ENCODE data around the gene PSMD3.
"Not testable (repeated sequence)": the region's sequence is repeated elsewhere in the genome, so short reads cannot be mapped to it uniquely, and the experiment has no call there.

The PSMD3 gene

GRCh38 chr17:39980351-39981206, at the start of gene PSMD3:
Gene PSMD3, plus strand, starts transcription at chr17:39980807. Its CDS starts 164 bp downstream, at chr17:39980971.
- DNase-seq (ENCODE audit: low read depth in 2 of 2): peak; percentile 93 to 96

GRCh38 chr17:39933912-39934311, 46.7 kb upstream of the PSMD3 start:
- no peak for DNase-seq (ENCODE audit: low read depth in 2 of 2)

GRCh38 chr17:39934324-39934723, 46.3 kb upstream of the PSMD3 start:
- DNase-seq (ENCODE audit: low read depth in 2 of 2): no peak

GRCh38 chr17:39935909-39936308, 44.7 kb upstream of the PSMD3 start:
- DNase-seq (ENCODE audit: low read depth in 2 of 2): no peak

- no peak for DNase-seq (ENCODE audit: low read depth in 2 of 2)
Measured at GRCh38 chr17:39937447-39937846, 43.2 kb upstream of the PSMD3 start.

DNA sequence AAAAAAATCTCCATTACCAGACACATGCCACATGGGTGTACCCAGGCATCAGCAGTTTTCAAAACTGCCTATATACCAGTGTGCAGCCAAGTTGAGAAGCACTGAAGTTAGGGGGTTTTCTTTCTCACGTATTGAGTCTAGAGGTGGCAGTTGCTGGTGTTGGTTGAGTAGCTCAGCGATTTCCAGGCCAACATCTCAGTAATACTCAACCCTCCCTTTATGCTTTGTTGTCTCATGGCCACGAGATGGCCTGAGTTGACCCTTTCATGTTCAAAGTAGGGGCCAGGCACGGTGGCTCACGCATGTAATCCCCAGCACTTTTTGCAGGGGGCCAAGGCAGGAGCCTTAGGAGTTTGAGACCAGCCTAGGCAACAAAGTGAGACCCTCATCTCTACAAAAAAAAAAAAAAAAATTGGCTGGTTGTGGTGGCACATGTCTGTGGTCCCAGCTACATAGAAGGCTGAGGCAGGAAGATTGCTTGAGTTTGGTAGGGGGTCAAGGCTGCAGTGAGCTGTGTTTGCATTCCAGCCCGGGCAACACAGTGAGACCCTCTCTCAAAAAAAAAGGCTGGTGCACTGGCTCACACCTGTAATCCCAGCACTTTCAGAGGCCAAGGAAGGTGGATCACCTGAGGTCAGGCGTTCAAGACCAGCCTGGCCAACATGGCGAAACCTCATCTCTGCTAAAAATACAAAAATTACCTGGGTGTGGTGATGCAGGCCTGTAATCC, 42.3 kb upstream of the PSMD3 start:
- no peak for DNase-seq (ENCODE audit: low read depth in 2 of 2)

- no peak for DNase-seq (ENCODE audit: low read depth in 2 of 2)
Measured at GRCh38 chr17:39939106-39939505, 41.5 kb upstream of the PSMD3 start.

GRCh38 chr17:39939588-39940419, 40.8 kb upstream of the PSMD3 start:
- no peak for DNase-seq (ENCODE audit: low read depth in 2 of 2)

GRCh38 chr17:39943702-39944392, 36.8 kb upstream of the PSMD3 start:
- no peak for DNase-seq (ENCODE audit: low read depth in 2 of 2)

GRCh38 chr17:39944393-39944711, 36.3 kb upstream of the PSMD3 start:
- DNase-seq (ENCODE audit: low read depth in 2 of 2): no peak

DNA sequence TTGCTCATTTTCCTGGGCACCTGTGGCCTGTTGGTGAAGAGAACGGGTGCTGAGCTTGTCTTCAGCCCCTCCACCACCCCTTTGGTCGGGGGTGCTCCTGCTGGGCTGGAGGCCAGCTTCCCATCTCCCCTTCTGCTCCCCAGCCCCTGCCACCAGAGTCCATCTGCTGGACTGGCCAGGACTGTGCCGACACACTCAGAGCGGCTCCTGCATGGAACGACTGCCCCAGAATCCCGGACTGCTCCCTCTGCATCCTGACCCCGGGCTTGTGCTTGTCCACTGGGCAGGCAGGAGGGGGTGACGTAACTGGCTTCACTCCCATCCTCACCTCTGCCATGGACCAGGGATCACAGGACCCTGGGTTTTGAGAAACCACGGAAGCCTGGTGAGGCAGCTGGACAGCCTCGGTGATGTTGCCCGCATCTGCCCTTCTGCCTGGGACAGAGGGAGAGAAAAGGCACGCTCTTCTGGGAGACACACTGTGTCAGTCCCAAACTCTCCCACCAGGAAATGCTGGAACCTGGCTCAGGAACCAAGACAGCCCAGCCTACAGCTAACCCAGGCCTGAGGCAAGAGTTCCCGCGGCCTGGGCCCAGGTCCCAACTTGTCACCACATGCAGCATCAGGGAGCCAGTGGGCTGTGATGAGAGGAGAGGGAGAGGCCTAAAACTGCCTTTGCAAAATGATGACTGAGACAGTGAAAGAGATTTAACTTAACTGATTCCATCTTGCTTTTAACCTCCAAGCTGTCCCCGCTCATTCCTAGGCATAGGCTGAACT, 33.9 kb upstream of the PSMD3 start:
- DNase-seq (ENCODE audit: low read depth in 2 of 2): no peak

GRCh38 chr17:39948489-39948828, 32.1 kb upstream of the PSMD3 start:
- not testable (repeated sequence) for DNase-seq (ENCODE audit: low read depth in 2 of 2)

DNA sequence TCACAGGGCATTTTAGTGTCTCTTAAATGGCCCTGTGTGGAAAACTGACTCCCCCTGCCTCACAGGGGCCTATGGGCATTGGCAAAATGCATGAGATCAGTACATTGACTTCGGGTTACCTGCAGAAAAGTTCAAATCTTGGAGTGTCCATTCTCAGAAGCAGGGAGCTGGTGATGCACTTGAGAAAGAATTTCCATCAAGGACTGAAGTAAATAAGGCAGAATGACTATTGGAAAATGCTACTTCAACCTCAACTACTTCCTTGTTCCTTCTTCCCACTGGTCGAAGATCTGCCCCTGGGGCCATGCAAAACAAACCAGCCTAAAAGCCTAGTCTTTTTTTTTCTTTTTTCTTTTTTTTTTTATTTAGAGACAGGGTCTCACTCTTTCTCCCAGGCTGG, 31.6 kb upstream of the PSMD3 start:
- no peak for DNase-seq (ENCODE audit: low read depth in 2 of 2)

DNA sequence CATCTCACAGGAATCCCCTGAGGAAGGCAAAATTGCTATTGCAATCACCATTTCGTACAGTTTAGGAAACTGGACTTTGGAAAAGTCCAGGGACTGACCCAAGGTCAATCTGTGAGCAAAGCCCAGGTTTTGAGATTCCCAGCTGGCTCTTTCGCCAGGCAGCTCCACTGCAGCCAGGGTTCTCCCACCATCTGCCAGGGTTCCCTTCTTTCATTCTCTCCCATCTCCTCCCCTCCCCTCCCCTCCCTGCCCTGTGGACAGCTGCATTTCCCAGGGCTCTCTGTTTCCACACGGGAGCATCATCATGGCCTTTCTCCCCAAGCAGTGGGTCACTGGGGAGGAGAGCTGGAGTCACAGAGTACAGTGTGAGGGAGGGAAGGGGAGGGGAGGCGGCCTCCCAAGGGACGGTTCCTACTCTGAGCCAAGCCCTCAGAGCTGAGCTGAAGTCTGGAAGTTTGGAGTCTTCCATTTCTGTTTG, 29.7 kb upstream of the PSMD3 start:
- no peak for DNase-seq (ENCODE audit: low read depth in 2 of 2)

DNA sequence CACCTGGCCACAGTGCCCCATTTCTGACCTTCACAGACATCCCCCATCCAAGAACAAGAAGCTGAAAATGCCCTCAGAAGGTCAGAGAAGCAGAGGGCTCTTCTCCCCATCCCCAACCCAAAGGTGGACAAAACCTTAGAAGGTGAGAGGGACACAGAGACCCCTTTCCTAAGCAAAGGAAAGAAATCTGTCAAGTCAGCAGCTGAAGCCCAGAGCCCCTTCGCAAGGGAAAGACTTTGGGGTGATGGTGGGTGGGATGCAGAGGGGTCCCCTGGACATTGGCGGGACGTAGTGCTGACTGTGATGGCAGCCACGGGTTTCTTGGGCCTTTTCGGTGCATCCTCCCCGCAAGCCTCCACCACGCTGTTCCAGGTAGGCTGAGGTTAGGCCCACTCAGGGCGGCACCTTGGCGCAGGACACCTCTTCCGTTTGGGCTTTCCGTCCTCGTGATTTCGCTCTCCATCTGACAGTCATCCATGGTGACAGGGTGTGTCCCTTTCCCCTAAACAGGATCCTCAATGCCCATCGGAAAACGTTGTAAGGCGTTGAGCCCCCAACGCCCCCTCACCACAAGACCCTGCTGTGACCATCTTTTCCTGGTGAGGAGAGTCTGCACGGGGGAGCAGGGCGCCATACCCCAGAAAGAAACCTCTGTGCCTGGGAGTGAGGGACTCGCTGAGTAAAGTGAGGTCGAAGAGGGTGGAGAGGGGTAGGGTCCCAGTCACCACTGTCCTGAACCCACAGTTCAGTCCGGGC, 28.5 kb upstream of the PSMD3 start:
- no peak for DNase-seq (ENCODE audit: low read depth in 2 of 2)

GRCh38 chr17:39952680-39953470, 27.7 kb upstream of the PSMD3 start:
- peak; percentile 91 to 94 for DNase-seq (ENCODE audit: low read depth in 2 of 2)

DNA sequence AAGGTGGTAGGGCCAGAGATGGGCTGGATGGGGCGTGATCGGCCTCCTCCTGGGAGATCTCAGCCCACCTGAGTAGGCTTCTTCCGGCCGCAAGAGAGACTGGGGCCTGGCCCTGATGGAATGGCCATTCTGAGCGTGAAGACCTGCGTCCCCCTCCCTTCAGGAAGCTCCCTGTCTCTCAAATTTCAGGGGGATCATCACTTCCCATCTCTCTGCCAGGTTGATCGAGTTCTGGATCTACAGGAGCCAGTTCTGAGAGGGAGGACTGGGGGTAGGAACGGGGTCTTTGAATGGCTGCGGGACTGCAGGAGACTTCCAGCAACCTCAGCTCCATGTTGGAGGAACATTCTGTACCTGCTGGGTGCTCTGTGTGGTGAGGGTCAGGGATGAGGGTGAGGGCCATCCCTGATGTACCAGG, 27.1 kb upstream of the PSMD3 start:
- DNase-seq (ENCODE audit: low read depth in 2 of 2): no peak

DNA sequence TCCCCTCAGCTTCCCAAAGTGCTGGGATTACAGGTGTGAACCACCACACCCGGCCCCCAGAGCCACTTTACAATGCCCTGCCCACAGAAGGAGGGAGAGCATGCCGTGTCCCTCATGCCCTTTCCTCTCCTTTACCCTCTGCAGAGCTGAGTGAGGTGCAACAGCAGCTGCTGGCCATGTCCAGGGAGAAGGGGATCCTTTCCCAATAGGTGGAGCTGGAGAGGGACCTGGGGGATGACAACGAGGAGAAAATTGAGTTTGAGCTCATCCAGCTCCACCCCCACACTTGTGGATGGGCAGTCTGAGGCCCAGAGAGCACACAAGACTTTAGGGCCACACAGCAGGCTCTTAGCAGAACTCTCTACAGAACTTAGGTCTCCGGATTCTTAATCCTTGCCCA, 25.7 kb upstream of the PSMD3 start:
- DNase-seq (ENCODE audit: low read depth in 2 of 2): no peak

- no peak for DNase-seq (ENCODE audit: low read depth in 2 of 2)
Measured at GRCh38 chr17:39955726-39956225, 24.8 kb upstream of the PSMD3 start.

Data from activated CD8-positive, alpha-beta memory T cell treated with anti-CD3 and anti-CD28 coated beads for 4 hours (primary cell).